WTC11 (cell line): ENCODE measurements around the gene CEACAM19.

ENCODE experiments used
- MXD4 ChIP-seq: fragments of 250-450 bp; sonication (Bioruptor Pico); IDR thresholded peaks from 2 replicates; pipeline ENCODE4 v1.8.0; 2021; ENCODE audit warnings: mild to moderate bottlenecking, moderate library complexity, borderline replicate concordance
- RELA ChIP-seq: sonication (generic); formaldehyde crosslinking; IDR thresholded peaks from 2 replicates; pipeline ENCODE4 v1.8.1; 2022; ENCODE audit warnings: missing genetic modification reagents, mild to moderate bottlenecking, borderline replicate concordance
- TCF7 ChIP-seq: sonication (generic); formaldehyde crosslinking; IDR thresholded peaks from 2 replicates; pipeline ENCODE4 v1.8.0; 2022; ENCODE audit warnings: mild to moderate bottlenecking, low read depth, missing genetic modification reagents, moderate library complexity

DNA sequence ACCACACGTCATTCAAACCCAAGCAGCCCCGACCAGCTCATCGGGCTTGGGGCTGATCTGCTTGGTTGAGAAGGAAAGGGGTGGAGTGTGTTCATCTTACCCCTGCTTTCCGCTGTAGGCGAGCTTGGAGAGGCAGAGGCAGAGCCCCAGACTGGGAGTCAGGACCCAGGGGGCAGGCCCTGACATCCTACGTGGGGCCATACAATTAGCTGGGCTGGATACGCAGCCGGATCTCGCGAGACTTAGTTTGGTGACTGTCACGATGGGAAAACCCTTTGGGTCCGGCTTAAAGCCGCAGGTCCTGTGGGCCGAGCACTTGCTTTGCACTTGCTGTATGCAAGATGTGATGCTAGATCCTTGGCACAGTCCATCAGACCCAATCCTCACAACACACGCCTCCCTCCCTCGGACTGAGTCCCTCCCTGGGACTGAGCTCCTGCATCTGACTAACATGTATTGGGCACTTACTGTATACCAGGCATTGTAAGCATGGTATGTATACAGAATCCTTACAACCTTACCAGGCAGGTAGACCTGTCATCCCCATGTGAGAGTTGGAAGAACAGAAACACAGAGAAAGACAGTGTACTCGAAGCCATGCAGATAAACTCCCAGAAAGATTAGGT lies 31.4 kb downstream of the CEACAM19 start:
- TF ChIP-seq MXD4 (CRISPR knock-in tag), result no peak
- no peak for TF ChIP-seq TCF7
- no peak for TF ChIP-seq RELA
